Brain pericyte (primary cell): ENCODE results near the gene RBM38.

Experiments
- DNase-seq: peaks from one replicate; pipeline ENCODE4 v3.0.0-alpha.2; 2012; ENCODE audit warnings: low read depth, low spot score

Gene RBM38

DNA sequence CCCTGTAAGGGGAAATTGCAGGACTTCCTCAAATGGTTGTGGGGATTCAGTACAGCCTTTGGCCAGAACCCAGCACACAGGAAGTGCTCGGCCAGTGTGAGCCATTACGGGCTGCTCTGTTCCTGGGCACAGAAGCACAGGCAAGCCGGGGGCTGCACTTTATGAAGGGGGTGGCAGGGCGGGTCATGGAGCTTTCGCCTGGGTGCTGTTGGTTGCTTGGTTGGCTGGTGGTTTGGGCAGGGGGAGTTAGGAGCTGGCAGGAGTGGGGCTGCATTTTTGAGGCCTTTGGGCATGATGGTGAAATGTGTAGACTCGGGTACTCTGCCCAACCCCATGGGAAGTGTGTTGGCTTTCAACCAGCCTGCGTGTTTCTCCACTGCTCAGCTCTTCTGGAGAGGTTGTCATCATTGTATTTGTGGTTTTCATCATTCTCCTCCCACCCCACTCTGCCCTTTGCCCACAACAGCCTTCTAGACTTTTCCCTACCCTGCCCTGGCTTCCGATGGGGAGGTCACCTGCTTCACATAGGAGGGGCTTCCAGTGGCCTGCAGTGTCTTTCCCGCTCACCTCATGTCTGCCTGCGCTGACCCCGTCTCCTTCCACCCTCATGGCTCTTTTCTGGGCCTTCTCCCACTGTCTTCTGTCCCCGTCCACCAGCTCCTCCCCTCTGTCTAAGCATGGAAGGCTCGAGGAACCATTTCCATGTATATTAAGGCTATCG, 16.1 kb upstream of the RBM38 start:
- DNase-seq: no peak

DNA sequence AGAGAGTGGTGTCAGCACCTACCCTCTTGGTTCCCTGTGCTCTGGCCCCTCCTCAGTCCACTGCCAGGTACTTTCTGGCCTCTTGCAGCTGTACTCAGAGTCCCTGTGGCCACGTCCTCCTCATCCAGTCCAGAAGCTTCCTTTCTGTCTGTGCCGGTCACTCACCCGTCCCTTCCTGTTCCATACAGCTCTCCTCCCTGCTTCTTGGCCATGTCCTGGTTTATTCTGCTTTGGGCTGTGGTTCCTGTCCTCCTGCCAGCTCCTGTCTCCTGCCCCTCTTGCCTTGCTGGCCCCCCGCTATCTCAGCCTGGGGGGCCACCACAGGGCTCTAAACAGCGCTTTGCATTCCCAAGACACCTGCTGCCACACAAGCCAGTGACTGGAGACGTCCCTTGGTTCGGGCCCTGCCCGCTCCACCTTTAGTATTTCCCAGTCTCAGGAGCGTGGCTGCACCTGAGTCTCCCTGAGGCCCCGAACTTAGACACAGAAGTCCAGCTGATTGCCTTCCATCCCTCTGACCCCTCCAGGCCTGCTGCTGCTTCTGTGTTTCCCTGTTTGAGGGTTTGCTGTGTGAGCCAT, 15.5 kb upstream of the RBM38 start:
- DNase-seq: no peak

DNA sequence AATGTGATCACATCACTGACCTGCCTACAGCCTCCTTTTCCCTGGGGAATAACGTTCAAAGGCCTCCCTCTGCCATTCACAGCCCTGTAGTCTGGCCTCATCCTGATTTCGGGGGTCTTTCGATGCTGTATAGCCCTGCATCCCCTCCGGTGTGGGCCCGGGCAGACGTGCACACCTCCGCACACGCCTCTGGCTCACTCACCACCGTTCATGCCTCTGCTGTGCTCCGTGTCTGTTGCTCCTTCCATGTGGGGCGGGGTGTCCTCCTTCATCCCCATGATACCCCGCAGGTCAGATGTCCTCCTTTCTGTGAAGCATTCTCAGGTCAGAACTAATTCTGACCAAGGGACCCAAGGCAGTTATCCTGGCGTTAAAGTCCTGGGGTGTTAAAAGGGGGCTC, 13.8 kb upstream of the RBM38 start:
- DNase-seq: no peak

DNA sequence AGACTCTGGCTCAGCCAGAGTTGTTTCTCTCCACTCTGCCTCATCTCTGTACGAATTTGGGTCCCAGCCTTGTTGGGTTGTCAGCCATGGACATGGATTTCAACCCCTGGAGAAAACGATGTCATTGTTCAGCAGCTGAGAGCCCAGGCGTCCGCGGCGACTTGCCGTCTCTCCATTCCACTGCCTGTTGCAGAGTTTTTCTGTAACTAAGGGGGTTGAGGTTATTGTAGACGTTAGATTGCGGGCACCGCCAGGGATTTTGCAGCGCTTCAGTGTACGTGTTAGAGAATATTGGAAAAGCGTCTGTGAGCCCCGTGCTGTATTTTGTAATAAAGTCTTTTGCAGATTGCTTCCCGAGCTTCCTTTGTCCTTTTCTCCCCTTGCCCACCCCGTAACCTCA, 13.1 kb upstream of the RBM38 start:
- no peak for DNase-seq

DNA sequence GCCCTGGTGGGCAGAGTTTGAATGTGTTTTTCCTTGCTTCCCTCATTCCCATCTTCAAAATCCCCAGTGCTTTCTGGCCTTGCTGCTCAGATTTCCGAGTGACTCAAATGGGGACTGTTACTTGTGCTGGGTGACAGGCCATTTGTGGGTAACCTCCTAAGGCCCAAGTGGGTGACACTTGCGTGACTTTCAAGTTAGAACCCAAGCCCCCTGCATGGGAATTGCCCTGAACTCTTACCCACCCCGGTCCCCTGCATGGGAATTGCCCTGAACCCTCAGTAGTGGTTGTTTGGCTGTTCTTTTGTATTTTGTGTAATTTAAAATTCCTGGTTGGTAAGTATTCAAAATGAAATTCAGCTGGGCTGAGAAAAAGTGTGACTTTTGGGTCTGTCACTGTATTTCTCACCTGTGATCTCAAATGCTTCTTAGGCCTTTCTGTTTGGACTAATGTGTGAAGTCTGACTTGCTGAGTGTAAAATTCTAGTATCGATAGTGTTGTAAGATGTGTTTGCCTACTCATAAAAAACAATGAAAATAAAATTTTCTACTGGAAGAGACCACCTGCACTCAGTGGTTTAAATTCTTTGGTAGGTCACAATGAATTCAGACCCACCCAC, 12.4 kb upstream of the RBM38 start:
- no peak for DNase-seq

GRCh38 chr20:57379263-57379647, 11.9 kb upstream of the RBM38 start:
- no peak for DNase-seq

- DNase-seq: no peak
These were observed 11.0 kb upstream of the RBM38 start for GRCh38 chr20:57380081-57380750.

DNA sequence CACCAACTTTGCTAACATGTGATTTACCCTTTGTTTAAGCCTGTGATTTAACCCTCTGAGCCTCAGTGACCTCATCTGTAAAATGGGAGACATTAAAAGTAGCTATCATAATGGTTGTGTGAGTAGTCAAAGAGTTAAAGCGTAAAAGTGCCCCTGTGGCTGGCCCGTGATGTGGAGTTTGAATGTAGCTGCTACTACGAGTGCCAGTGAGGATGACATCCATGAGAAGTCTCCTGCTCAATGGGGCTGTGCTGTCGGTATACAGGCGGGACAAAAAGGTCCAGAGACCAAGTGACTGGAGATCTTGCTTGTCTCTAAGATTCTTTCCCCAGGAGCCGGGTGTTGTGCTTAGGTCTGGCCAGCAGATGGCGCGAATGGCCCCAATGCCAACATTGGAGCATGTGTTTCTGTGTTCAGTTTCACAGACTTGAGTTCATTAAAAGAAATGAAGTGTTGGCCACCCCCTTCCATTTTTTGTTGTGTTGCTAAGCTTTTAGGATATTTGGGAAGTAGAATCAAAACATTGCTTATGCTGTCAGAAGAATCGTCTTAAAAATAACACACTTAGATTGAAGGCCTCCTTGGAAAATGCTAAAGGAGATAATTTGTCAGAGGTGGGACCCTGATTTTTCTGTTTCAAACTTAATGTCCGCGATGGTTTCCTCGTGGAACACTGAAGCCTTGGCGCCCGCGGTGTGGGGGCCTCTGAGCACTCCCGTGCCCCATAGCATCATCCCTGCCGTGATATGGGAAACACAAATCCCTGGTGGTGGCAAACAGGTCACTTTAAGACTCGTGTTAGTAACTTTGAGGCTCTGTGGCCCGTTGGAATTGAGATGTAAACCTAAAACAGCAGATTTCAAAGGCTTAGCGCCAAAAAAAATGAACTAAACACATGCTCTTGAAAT, 9.3 kb upstream of the RBM38 start:
- DNase-seq: peak; percentile 33

DNA sequence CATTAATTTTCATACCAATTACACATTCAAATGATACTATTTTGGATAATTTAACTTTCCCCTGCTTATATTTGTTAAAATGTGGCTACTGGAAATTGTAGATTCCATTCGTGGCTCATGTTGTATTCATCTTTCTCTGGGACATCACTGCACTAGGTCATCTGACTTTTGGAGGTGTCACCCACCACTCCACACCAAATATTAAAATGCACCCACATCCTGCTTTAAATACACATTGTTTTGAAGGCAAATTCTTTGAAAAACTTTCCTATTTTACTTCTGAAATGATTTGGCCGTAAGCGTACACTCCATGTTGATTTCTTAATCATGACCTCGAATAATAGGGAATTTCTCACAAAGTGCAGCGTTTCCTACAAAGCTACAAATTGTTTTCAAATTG, 8.7 kb upstream of the RBM38 start:
- no peak for DNase-seq

DNA sequence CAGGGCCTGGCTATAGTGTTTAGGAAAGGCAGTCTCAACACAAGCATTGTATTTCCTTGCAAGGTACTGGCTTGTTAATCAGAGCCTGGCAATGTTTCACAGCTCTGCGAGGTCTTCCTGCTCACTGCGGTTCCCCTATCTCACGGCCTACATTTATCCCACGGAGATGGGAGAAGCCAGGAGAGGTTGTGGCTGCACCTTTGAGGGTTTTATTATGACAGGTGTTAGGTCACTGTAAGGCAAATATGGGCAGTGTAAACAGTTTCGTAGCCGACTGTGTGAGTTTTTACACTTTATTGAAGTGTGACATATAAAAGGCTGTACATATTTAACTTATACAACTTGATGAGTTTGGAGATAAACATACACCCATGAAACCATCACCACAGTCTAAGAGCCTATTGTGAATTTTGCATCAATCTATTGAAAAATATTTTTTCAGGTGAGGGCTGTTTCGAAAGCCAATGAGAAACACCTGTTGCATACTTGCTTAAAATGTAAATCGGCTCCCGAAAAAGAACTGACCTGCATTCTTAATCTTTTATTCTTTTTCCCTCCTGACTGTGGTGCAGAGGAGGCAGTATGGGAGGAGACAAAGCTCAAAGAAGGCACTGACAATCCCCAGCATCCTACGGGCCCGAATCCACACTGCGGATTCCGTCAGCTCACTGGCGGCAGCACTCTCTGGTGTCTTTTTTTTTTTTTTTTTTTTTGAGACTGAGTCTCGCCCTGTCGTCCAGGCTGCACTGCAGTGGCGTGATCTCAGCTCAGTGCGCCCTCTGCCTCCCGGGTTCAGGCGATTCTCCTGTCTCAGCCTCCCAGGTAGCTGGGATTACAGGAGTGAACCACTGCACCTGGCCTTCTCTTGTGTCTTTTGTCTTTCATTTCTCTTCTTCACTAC, 7.5 kb upstream of the RBM38 start:
- no peak for DNase-seq

DNA sequence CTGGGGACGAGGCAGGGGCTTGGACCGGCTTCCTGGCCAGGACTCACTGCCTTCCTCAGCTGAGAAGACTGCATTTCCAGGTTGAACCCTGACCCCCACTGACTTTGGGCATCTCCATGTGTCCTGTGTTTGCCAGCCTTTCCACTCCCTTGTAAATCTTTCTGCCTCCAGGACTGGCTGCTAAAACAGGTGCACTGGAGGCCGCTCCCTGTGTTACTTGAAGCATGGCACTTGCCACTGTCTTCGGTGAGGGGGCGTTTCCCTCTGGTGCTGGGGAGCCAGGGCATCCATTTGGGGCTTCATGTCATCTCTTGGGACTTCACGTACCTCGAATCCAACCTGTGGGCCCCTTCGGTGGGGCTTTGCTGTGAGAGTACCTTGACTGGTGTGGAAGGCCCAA, 6.7 kb upstream of the RBM38 start:
- no peak for DNase-seq

DNA sequence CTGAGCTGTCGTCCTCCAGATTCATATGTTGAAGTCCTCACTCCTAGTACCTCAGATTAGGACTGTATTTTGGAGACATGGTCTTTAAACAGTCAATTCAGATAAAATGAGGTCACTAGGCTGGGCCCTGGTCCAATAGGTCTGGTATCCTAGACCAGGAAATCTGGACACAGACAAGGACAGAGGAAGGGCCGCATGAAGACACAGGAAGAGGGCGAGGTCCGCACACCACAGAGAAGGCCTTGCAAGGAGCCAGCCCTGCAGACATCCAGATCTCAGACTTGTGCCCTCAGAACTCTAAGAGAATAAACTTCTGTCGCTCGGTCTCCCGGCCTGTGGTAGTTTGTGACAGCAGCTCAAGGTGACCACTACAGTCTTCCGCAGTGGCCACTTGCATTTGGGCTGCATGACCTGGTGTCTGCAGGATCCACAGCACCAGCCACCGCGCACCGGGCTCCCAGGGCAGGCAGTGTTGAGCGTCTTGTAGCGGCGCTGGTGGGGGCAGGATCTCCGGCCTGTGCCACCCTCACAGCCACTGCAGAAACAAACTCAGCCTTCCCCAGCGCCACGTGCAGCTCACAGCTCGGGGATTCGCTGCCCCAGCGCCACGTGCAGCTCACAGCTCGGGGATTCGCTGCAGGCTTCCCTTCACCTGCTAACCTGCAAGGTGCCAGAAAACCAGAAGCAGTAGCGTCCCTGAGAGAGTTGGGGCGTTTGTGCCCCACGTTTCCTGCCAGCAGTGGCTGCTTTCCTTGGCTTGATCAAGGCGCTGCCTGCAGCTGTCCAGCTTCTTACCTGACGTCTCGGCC, 6.0 kb upstream of the RBM38 start:
- DNase-seq: no peak

DNA sequence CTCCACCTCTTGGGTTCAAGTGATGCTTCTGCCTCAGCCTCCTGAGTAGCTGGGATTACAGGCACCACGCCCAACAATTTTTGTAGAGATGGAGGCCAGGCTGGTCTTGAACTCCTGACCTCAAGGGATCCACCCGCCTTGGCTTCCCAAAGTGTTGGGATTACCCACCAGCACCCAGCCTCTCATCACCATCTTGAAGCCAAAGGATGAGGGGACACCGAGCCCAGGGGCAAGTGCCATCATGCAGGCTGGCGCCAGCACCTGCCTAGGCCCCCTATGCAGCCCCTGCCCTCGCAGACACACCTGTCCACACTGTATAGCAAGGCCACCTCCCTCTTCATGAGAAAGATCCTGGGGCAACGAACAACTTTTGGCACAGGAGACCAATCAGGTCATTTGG, 5.3 kb upstream of the RBM38 start:
- DNase-seq: no peak

GRCh38 chr20:57386762-57387161, 4.4 kb upstream of the RBM38 start:
- DNase-seq: no peak

DNA sequence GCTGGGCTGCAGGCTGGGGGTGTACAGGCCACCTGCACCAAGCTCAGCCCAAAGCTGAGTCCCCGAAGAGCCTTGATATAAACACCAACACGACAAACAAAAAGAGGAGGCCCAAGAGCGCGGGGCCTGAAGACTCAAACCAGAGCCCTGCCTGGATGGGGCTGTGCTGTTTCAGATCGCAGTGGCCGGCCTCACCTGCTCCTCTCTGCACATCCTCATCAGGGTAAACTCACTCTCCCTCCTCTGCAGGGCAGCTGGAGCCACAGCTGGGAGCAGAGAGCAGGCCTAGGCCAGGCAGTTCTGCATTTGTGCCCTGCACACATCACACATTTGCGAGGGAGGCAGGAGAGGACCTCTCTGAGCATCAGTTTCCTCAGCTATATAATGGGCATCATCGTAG, 3.7 kb upstream of the RBM38 start:
- DNase-seq: no peak

GRCh38 chr20:57387945-57388371, 3.2 kb upstream of the RBM38 start:
- DNase-seq: no peak

DNA sequence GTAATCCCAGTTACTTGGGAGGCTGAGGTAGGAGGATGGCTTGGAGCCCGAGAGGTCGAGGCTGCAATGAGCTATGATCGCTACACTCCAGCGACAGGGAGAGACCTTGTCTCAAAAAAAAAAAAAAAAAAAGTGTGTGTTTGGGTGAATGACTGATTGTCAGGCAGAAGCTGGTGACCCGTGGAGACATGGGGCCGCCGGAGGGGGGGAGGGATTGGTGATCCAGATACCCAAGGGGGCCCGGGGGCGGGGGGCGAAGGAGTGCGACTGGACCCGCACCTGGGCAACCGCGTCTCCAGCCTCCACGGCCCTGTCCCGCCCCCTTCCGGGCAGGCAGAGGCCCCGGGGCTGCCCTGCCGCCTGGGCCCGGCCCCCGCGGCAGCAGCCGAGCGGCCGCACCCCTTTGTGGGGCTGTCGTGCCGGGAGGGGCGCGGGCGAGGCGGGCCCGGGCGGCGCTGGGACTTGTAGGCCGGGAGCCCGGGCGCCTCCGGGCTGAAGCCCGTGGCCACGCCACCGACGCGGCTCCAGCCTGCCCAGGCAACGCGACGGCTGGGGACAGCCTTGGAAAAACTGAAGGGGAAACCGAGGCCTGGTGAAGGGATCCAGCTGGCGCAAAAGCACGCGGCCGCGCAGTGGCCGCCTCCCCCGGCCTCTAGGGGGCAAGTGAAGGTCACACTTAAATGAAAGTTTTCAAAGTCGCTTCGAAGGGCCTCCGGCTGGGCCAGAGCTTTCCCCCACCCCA, 2.1 kb upstream of the RBM38 start:
- DNase-seq: no peak

DNA sequence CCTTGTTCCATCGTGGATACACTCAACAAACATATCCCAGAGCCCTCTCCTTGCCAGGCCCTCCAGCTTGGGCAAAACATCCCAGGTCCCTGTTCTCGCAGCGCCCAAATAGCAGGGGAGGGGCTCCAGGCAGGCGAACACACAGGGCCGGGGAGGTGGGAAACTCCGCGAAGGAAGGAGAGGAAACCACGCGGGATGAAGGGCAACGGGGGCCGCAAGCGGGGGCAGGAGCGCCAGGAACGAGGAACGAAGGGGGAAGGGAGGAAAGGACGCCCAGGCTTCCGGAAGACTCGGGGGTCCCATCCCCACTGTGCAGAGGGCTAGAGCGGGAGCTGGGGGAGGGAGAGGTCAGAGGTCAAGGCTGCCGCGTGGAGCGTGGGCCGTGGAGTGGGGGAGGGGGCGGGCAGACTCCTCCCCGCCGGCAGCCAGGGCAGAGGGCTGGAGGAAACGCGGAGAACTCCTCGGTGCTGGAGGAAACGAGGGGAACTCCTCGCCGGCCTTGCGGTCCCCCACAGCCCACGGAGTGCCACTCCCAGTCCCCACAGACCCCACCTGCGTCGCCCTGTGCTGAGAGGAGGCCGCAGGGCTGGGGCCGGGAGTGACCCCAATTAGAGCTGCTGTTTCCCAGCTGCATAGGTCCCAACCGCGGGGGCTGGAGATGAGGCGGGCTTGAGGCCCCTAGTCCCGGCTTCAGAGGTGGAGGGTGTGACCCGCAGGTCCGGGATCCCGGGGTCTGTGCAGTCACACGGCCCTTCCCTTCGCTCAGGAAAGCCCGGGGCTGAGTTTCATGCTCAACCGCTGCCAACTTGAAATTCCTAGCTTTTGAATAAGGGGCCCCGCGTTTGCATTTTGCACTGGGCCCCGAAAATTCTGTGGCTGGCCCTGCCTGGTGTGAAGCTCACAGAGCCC, 1.2 kb upstream of the RBM38 start:
- DNase-seq: no peak
